ENCODE results near the gene PYDC2.

The PYDC2 gene

GRCh38 chr3:191461113-191461595 lies at the start of gene PYDC2:
Gene PYDC2 (plus strand): TSS chr3:191461163. CDS start chr3:191461163, 0 bp downstream.
- no peak for DNase-seq (ENCODE audit: low read depth in 2 of 2)

- DNase-seq (ENCODE audit: low read depth in 2 of 2) = no peak
Observed at GRCh38 chr3:191412759-191413158, 48.2 kb upstream of the PYDC2 start.

- DNase-seq (ENCODE audit: low read depth in 2 of 2) = no peak
Observed at GRCh38 chr3:191414286-191414685, 46.7 kb upstream of the PYDC2 start.

GRCh38 chr3:191414732-191415131 lies 46.2 kb upstream of the PYDC2 start:
- DNase-seq (ENCODE audit: low read depth in 2 of 2) = no peak

- no peak for DNase-seq (ENCODE audit: low read depth in 2 of 2)
Observed at GRCh38 chr3:191415566-191415965, 45.4 kb upstream of the PYDC2 start.

GRCh38 chr3:191417457-191417729 lies 43.6 kb upstream of the PYDC2 start:
- DNase-seq (ENCODE audit: low read depth in 2 of 2) = no peak

- DNase-seq (ENCODE audit: low read depth in 2 of 2) = no peak
Observed at GRCh38 chr3:191420771-191421170, 40.2 kb upstream of the PYDC2 start.

- no peak for DNase-seq (ENCODE audit: low read depth in 2 of 2)
Observed at GRCh38 chr3:191424881-191425280, 36.1 kb upstream of the PYDC2 start.

GRCh38 chr3:191425322-191425734 lies 35.6 kb upstream of the PYDC2 start:
- DNase-seq (ENCODE audit: low read depth in 2 of 2) = no peak

- DNase-seq (ENCODE audit: low read depth in 2 of 2) = no peak
Observed at GRCh38 chr3:191426311-191426710, 34.7 kb upstream of the PYDC2 start.

- no peak for DNase-seq (ENCODE audit: low read depth in 2 of 2)
Observed at GRCh38 chr3:191428177-191428576, 32.8 kb upstream of the PYDC2 start.

GRCh38 chr3:191430103-191430502 lies 30.9 kb upstream of the PYDC2 start:
- no peak for DNase-seq (ENCODE audit: low read depth in 2 of 2)

GRCh38 chr3:191431160-191431822 lies 29.7 kb upstream of the PYDC2 start:
- no peak for DNase-seq (ENCODE audit: low read depth in 2 of 2)

- no peak for DNase-seq (ENCODE audit: low read depth in 2 of 2)
Observed at GRCh38 chr3:191432162-191432561, 28.8 kb upstream of the PYDC2 start.

GRCh38 chr3:191434024-191434423 lies 26.9 kb upstream of the PYDC2 start:
- no peak for DNase-seq (ENCODE audit: low read depth in 2 of 2)

GRCh38 chr3:191435981-191436380 lies 25.0 kb upstream of the PYDC2 start:
- no peak for DNase-seq (ENCODE audit: low read depth in 2 of 2)

- DNase-seq (ENCODE audit: low read depth in 2 of 2) = no peak
Observed at GRCh38 chr3:191438150-191438814, 22.7 kb upstream of the PYDC2 start.

GRCh38 chr3:191440532-191440931 lies 20.4 kb upstream of the PYDC2 start:
- DNase-seq (ENCODE audit: low read depth in 2 of 2) = no peak

- DNase-seq (ENCODE audit: low read depth in 2 of 2) = no peak
Observed at GRCh38 chr3:191441687-191442086, 19.3 kb upstream of the PYDC2 start.

- DNase-seq (ENCODE audit: low read depth in 2 of 2) = no peak
Observed at GRCh38 chr3:191444569-191444968, 16.4 kb upstream of the PYDC2 start.

- no peak for DNase-seq (ENCODE audit: low read depth in 2 of 2)
Observed at GRCh38 chr3:191449256-191449655, 11.7 kb upstream of the PYDC2 start.

GRCh38 chr3:191455257-191455952 lies 5.6 kb upstream of the PYDC2 start:
- DNase-seq (ENCODE audit: low read depth in 2 of 2) = no peak

GRCh38 chr3:191460360-191460759 lies 603 bp upstream of the PYDC2 start:
- DNase-seq (ENCODE audit: low read depth in 2 of 2) = no peak
